HK-2 (cell line): ENCODE data around the gene TRPM5.

Experiments
- DNase-seq: peaks from one replicate; pipeline ENCODE4 v3.0.0-alpha.2; 2018; ENCODE audit not compliant: unreplicated experiment

The TRPM5 gene

GRCh38 chr11:2452321-2453012 lies 8.2 kb upstream of the TRPM5 start:
- no peak for DNase-seq

GRCh38 chr11:2451916-2452315 lies 7.6 kb upstream of the TRPM5 start:
- no peak for DNase-seq

GRCh38 chr11:2451336-2451735 lies 7.0 kb upstream of the TRPM5 start:
- no peak for DNase-seq

DNA sequence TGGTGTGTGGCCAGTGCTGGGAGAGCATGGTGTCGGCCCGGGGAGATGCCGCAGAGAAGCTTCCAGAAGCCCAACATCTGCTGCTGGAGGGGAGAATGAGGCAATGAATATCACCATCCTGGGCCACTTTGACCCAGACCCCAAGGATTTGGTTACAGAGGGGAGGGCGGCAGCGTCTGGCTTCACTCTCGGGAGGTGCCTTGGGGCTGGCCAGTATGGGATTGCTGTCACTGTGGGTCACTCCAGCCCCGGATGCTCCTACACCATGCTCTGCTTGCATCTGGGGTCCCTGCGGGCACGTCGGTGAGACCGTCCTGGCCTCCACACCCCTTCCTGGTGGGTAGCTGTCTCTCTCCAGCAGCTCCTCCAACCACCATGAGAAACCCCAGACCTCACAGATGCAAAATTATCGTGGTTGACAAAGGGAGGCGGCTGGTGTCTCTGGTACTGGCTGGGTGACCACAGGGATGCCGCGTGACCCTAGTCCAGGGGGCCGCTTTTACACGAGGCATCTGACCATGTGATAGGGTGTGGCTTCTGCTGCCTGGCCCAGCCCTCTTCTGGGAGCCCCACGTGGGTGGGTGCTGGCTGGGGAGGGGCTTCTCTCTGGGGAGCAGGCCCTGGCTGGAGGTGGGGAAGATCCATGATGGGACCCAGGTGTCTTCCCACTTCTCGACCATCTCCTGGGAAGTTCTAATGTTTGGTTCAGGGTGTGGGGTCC lies 6.2 kb upstream of the TRPM5 start:
- DNase-seq = no peak

DNA sequence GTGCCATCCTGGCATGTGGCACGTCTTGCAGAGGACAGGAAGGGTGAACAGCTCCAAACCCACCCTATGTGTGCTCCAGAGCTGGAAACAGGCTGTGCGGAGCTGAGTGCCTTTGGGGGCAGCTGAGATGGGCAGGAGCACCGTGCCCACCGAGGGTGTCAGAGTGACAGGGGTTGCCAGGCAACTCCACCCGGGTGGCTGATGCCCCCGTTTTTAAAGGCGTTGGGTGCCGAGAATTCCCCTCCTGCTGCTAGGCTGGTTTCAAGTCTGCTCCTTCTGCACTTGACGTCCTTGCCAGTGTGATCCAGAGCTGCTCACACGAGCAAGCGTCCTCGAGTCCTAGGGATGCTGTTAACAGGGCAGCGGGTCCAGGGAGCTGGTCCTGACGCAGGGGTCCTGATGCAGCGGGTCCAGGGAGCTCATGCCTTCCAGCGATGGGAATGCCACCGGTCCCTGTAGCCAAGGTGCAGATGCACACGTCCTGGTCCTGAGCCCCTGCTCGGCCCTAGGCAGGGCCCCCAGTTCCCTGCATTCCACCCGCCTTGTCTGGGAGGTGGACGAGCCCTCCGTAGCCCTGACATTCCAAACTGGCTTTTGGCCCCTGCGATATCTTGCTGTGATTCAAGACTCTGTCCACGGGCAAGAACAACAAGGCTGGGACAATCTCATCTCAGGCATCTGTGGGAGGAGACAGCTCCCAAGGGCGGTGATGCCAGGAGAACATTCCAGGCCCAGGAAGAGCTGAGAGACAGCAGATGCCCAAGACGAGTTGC lies 5.4 kb upstream of the TRPM5 start:
- no peak for DNase-seq

GRCh38 chr11:2448661-2449547 lies 4.6 kb upstream of the TRPM5 start:
- no peak for DNase-seq

DNA sequence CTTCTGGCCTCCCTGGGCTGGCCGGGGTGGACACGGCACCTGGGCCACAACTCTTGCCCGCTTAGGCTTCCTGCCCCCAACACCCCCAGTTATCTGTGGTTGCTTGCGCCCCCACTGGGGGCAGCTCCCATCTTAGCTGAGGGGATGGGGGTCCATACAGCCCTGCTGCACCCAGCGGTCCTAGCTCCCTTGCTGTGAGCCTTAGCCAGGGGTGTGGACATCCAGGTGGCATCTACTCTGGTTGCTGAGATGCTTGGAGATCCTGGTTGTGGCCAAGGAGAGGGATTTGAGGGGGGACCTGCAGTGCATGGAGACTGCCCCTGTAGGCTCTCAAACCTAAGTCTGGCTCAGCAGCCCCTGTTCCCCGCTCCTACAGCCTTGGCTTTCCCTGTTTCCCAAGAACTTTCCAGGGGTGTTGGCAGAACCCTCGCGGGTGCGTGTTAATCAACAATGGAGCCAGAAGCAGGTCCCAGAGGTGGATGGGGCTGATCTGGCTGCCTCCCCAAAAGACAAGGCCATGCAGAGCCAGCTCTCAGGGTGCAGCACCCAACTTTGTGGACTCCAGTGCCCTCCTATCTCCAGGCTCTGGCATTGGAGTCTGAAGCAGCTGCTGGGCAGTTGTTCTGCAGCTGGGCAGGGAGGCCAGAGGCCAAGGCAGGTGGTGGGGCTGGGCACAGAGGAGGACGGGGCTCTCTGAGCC lies 3.8 kb upstream of the TRPM5 start:
- no peak for DNase-seq

GRCh38 chr11:2447253-2447950 lies 3.1 kb upstream of the TRPM5 start:
- DNase-seq = no peak

DNA sequence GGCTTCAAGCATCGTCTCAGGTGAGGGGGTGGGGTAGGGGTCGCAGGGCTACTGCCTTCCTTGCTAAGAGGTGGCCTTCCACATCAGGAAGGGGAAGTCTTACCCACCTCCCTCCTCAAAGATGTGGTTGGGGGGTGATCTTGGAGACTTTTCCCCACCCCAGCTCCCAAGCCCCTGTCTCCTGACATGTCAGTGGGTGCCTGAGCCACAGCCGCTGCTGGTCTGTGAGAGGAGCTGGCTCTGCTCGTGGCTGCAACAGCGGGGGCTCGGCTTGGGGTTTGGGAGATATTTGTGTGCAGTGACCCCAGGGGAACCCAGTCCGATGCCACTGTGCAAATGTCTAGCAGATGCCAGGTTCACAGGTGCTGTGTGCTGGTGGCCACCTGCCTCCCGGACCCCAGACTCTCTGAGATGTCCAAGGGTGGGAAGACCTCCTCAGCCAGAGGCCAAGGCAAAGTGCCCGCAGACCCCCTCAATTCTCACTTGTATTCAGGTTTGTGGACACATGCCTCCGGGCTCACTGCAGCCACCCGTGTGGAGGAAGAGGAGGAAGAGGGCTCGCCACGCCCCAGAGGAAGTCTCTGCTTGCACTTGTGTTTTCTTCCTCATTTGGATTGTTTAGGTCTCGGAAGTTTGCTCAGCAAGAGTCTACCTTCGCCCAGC lies 2.4 kb upstream of the TRPM5 start:
- no peak for DNase-seq

DNA sequence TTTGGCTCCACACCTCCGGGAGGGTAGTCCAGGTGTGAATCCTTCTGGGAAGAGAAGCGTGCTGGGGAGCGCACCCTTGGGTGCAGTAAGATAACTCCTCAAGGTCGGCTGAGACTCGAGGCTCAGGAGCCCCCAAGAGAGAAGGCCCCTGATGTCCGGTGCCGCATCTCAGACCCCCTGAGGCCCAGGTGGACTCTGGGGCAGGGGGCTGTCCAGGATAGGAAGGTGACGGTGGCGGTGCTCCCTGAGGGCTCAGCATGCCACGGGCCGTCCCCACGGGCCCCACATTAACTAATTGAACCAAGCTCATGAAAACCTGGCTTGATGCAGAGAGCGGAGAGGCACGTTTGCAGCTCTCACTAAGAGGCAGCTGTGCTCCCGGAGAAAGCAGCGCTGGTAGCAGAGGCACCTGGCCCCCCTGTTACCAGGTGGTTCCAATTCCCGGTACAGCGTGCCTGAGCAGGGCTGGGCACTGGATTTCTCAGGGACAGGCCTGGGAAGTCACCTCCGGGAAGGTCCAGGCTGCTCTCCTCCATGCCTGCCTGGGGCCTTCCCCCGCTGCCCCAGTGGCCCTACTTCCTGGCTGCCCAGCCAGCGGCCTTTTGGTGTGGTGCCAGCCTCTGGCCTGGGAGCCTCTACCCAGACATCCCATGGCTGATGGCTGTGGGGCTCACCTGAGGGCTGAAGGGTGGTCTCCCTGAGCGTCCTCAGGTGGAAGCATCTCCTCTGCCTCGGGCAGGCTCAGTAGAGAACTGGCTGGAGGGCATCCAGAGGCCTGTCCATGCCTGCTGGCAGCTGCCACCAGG lies 1.6 kb upstream of the TRPM5 start:
- DNase-seq = no peak

- no peak for DNase-seq
Measured at GRCh38 chr11:2444821-2445745, 769 bp upstream of the TRPM5 start, which contains the start of gene KCNQ1. Gene KCNQ1, plus strand, starts transcription at chr11:2445008. Its CDS starts 91 bp downstream, at chr11:2445099.

DNA sequence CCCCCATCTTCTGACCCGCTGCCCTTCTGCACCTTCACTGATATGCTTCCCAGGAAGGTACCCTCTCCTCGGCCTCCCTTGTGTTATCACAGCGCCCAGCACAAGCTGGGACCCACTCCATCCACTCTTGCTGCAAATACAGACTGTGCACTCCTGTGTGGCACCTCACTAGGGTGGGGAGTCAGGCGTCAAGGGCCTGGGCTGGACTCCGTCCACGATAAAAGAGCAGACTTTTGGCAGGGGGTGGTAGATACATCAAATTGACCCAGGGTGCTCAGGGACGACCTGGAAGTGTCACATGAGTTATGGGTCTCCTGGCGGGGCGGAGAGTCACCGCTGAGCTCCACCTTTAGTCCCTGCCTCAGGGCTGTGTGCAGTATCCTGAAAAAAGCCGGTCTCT lies 908 bp downstream of the TRPM5 start:
- DNase-seq = no peak

GRCh38 chr11:2442589-2442988 lies 1.7 kb downstream of the TRPM5 start:
- DNase-seq = no peak

DNA sequence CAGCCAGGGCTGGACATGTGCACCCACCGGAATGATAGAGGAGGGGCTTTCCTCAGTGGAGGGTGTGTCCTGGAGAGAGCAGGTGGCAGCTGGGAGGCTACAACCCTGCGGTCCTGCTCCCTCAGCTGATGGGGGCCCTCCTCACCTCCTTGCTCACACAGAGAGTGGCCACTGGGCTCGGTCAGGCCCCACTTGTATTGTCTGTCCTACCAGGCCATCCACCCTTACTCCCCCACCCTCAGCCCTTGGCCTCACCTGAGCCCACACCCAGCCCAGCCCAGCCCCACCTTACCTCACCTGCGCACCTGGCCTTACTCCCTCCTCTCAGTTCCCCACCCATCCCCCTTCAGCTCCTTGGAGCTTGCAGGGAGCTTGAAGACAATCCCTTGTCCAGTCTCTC lies 3.1 kb downstream of the TRPM5 start:
- DNase-seq = no peak

GRCh38 chr11:2440646-2441045 lies 3.7 kb downstream of the TRPM5 start:
- DNase-seq = no peak

DNA sequence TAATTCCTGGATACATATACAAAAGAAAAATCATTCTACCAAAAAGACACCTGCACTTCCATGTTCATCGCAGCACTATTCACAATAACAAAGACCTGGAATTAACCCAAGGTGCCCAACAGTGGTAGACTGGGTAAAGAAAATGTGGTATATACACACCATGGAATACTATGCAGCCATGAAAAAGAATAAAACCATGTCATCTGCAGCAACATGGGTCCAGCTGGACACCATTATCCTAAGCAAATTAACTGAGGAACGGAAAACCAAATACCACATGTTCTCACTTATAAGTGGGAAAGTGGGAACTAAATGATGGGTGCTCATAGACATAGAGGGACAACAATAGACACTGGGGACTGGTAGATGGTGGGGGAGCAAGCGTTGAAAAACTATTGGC lies 4.5 kb downstream of the TRPM5 start:
- DNase-seq = no peak

- no peak for DNase-seq
Measured at GRCh38 chr11:2437516-2437915, 6.8 kb downstream of the TRPM5 start.

GRCh38 chr11:2436521-2437031 lies 7.7 kb downstream of the TRPM5 start:
- no peak for DNase-seq
